ENCODE data around the gene CLTCL1. TPM values are rescaled to one million over a fixed set of nuclear protein-coding genes. Genes with fewer than 3 reads are reported as not detected.

The CLTCL1 gene
- total and polyA plus RNA-seq, 2 donors (not counting 1 experiment from before 2014, with no cell fraction given), result 1.0 to 5.5 TPM

DNA sequence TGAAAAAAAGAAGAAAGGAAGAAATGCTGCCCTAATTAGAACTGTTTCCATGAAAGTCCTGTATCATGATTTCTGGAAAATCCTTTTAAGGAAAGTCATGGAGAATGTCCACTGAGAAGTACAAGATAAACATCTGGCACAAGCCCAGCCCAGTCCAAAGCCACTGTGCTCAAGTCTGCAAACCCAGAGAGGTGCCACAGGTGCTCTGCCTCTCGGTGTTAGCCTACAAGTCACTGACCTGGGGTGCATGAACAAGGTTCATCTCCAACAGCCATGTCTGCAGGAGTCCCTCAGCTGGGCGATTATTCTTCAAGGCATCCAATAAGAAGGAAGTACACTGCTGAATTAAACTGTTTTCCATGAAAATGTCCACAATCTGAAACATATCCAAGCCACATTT lies 61.9 kb downstream of the CLTCL1 start:
- no peak for ATAC-seq (ENCODE audit: low read depth)
- CTCF ChIA-PET, result no interaction called here
- intact Hi-C loops (cut with micrococcal nuclease), result no loop called here

DNA sequence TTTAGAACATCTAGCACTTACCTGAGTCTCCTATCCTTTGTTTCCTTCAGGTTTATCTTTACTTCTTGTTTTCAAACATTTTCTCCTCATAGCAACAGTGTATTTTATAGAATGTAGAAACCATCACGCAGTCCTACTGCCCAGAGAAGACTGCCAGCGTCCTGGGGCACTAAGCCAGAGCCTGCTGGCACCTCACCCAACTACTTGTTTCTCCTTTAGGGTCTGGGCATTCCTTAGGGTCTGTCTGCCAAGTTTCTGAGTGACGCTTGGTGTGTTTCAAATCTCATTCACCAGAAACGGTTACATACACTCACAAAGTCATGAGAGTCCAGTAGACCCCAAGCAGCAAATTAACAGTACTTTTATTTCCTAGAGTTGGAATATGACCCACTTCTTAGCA lies 63.3 kb downstream of the CLTCL1 start:
- intact Hi-C loops (cut with micrococcal nuclease), result no loop called here
- Histone ChIP-seq H3K36me3 (replicated peaks in 1 of 2; ENCODE audit: control extremely low read depth in 1 of 2, control insufficient read depth in 1 of 2, extremely low read depth in 1 of 2, insufficient read depth in 2 of 2, low read length in 1 of 2) (no peaks in the 10 kb centered on the region), H3K4me1 (ENCODE audit: control insufficient read depth in 2 of 2, insufficient read depth in 2 of 2, low read length in 2 of 2) (no peaks in the 10 kb centered on the region), H3K79me2 (ENCODE audit: control insufficient read depth, insufficient read depth, low read length) (no peaks in the 10 kb centered on the region), H3K27ac (ENCODE audit: low read length in 2 of 2) (no peak overlapping the region), H3K27me3 (replicated peaks in 1 of 4; ENCODE audit: control extremely low read depth in 1 of 4, control insufficient read depth in 3 of 4, insufficient read depth in 4 of 4, low read length in 3 of 4) (no peaks in the 10 kb centered on the region), H3K4me3 (ENCODE audit: control extremely low read depth in 1 of 5, extremely low read depth in 1 of 5, insufficient read depth in 1 of 5, low read depth in 2 of 5, low read length in 4 of 5) (no peak overlapping the region), H3K9ac (ENCODE audit: low read length) (no peak overlapping the region), H4K20me1 (ENCODE audit: control insufficient read depth, insufficient read depth, low read length, poor library complexity, severe bottlenecking) (no peaks in the 10 kb centered on the region), H2AFZ (ENCODE audit: insufficient read depth, low read depth, low read length, poor library complexity, severe bottlenecking) (no peak overlapping the region), H3K4me2 (replicated peaks; ENCODE audit: low read depth, low read length, poor library complexity, severe bottlenecking) (no peak overlapping the region), H3K9me3 (ENCODE audit: control extremely low read depth in 1 of 3, control insufficient read depth in 2 of 3, insufficient read depth in 1 of 3, low read length in 2 of 3) (no peaks in the 10 kb centered on the region)
- Mint-ChIP-seq H3K27ac (no peak overlapping the region), H3K9me3 (ENCODE audit: insufficient read depth) (no peaks in the 10 kb centered on the region), H3K27me3 (peaks cover 3% of the 10 kb centered on the region), H3K4me1 (no peaks in the 10 kb centered on the region), H3K4me3 (no peak overlapping the region)
- TF ChIP-seq, protein P1, sequence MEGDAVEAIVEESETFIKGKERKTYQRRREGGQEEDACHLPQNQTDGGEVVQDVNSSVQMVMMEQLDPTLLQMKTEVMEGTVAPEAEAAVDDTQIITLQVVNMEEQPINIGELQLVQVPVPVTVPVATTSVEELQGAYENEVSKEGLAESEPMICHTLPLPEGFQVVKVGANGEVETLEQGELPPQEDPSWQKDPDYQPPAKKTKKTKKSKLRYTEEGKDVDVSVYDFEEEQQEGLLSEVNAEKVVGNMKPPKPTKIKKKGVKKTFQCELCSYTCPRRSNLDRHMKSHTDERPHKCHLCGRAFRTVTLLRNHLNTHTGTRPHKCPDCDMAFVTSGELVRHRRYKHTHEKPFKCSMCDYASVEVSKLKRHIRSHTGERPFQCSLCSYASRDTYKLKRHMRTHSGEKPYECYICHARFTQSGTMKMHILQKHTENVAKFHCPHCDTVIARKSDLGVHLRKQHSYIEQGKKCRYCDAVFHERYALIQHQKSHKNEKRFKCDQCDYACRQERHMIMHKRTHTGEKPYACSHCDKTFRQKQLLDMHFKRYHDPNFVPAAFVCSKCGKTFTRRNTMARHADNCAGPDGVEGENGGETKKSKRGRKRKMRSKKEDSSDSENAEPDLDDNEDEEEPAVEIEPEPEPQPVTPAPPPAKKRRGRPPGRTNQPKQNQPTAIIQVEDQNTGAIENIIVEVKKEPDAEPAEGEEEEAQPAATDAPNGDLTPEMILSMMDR (IDR thresholded peaks at IDR 0.05), result no peak
- no peak for TF ChIP-seq EZH2 (IDR thresholded peaks at IDR 0.05; ENCODE audit: borderline replicate concordance, insufficient read depth, low read depth, low read length, poor library complexity, severe bottlenecking)
- ChIA-PET POLR2A (no interaction called here), CTCF (no interaction called here)
- DNase-seq (no peak), ATAC-seq (ENCODE audit: low read depth) (no peak)
- 83% methylated on average over 2 of the region's 4 CpGs for WGBS (ENCODE audit: insufficient coverage)

More for the DNA sequence above, 61.9 kb downstream of the CLTCL1 start:
- POLR2A ChIA-PET, result no interaction called here
- no peak overlapping the region for H3K4me3 Mint-ChIP-seq
- Histone ChIP-seq H3K36me3 (replicated peaks in 1 of 2; ENCODE audit: control extremely low read depth in 1 of 2, control insufficient read depth in 1 of 2, extremely low read depth in 1 of 2, insufficient read depth in 2 of 2, low read length in 1 of 2) (no peaks in the 10 kb centered on the region), H3K4me2 (replicated peaks; ENCODE audit: low read depth, low read length, poor library complexity, severe bottlenecking) (no peak overlapping the region), H4K20me1 (ENCODE audit: control insufficient read depth, insufficient read depth, low read length, poor library complexity, severe bottlenecking) (no peaks in the 10 kb centered on the region), H3K79me2 (ENCODE audit: control insufficient read depth, insufficient read depth, low read length) (no peaks in the 10 kb centered on the region), H3K27me3 (replicated peaks in 1 of 4; ENCODE audit: control extremely low read depth in 1 of 4, control insufficient read depth in 3 of 4, insufficient read depth in 4 of 4, low read length in 3 of 4) (no peaks in the 10 kb centered on the region), H3K4me1 (ENCODE audit: control insufficient read depth in 2 of 2, insufficient read depth in 2 of 2, low read length in 2 of 2) (no peaks in the 10 kb centered on the region), H3K9me3 (ENCODE audit: control extremely low read depth in 1 of 3, control insufficient read depth in 2 of 3, insufficient read depth in 1 of 3, low read length in 2 of 3) (no peaks in the 10 kb centered on the region), H2AFZ (ENCODE audit: insufficient read depth, low read depth, low read length, poor library complexity, severe bottlenecking) (no peak overlapping the region), H3K27ac (ENCODE audit: low read length in 2 of 2) (no peak overlapping the region), H3K4me3 (ENCODE audit: control extremely low read depth in 1 of 5, extremely low read depth in 1 of 5, insufficient read depth in 1 of 5, low read depth in 2 of 5, low read length in 4 of 5) (no peak overlapping the region), H3K9ac (ENCODE audit: low read length) (no peak overlapping the region)
- TF ChIP-seq, protein P1 (IDR thresholded peaks at IDR 0.05), result no peak
- TF ChIP-seq EZH2 (IDR thresholded peaks at IDR 0.05; ENCODE audit: borderline replicate concordance, insufficient read depth, low read depth, low read length, poor library complexity, severe bottlenecking), result no peak
- H3K27ac Mint-ChIP-seq, result no peak overlapping the region
- H3K27me3 Mint-ChIP-seq, result peaks cover 5% of the 10 kb centered on the region
- WGBS (ENCODE audit: insufficient coverage), result 78% methylated on average over 2 of the region's 2 CpGs
- no peaks in the 10 kb centered on the region for H3K4me1 Mint-ChIP-seq
- DNase-seq, result no peak
- no peaks in the 10 kb centered on the region for H3K9me3 Mint-ChIP-seq (ENCODE audit: insufficient read depth)

Measured in B cell (primary cell).